DMS53 treated with DMSO at 0.1 percent for 48 hours (cell line): ENCODE results near the gene BLOC1S4.
A peak's percentile ranks its signal among the peaks of the same experiment; 100 is the strongest.
"Not testable (repeated sequence)": the region's sequence is repeated elsewhere in the genome, so short reads cannot be mapped to it uniquely, and the experiment has no call there.

Experiments
- DNase-seq: peaks from one replicate; lab custom pipeline; 2025; ENCODE audit not compliant: unreplicated experiment; lab: John Stamatoyannopoulos, UW

BLOC1S4 gene

GRCh38 chr4:6734165-6734786 is 18.3 kb downstream of the BLOC1S4 start:
- no peak for DNase-seq

- no peak for DNase-seq
Measured at GRCh38 chr4:6739920-6740319, 23.9 kb downstream of the BLOC1S4 start.

DNA sequence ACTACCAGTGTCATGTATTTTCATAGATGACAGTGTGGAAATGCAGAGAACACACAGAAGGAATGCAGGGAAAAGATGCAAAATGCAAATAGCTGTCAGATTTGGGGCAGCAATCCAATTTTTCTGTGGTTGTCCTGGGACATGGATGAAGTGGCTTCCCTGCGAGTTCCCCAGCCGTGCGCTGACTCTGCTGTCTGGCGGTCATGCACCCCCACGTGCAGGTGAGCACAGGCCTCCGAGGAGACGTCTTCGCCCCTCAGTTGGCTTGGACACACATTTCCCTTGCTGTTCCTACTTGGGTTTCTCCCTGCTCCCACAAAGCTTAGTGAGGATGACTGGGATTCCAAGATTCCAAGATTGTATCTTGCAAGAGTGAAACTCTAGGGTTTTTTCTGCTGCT is 24.4 kb downstream of the BLOC1S4 start:
- no peak for DNase-seq

- no peak for DNase-seq
Measured at GRCh38 chr4:6742507-6742906, 26.5 kb downstream of the BLOC1S4 start.

DNA sequence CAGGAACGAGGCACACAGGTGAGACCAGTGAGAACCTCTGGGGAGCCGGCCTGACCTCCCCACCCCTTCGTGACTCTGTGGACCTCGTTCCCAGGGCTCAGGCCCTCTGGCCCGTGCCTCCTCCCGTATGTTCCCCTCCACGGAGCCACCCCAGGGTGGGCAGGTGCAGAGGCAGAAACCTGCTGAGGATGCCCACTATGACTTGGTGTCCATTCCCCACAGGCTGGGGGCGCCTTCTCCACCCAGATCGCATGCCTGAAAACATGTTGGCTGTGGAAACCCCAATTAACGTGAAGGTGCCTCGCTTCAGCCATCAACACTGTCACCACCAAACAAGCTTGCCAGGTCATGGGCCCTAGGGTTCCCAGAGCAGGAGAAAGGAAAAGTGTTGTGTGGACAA is 27.0 kb downstream of the BLOC1S4 start:
- DNase-seq, result no peak

DNA sequence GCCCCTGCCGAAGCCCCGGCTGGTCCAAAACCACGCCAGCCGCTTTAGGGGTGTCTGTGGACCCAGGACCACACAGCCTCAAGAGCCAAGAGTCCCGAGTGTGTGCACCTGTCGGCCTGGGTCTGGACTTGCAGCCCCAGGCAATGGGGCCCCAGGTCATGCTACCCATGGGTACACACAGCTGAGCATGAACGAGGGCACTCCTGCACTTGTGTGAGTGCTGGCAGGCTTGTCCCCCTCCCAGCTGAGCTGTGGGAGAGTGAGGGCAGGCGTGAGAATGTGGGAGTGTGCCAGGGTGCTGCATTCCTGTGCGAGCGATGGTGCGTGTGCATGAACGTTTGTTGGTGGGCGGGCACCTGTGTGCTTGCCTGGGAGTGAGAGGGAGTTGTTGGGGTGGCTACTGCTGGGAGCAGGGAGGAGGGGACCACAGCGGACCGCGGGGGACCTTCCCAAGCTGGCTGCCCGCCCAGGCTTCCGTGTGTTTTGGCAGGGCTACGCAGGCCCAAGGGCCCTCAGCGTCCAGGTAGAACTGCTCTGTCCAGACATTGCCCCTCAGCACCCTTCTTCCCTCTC is 30.8 kb downstream of the BLOC1S4 start:
- DNase-seq, result no peak

- DNase-seq, result no peak
Measured at GRCh38 chr4:6747294-6748051, 31.5 kb downstream of the BLOC1S4 start.

DNA sequence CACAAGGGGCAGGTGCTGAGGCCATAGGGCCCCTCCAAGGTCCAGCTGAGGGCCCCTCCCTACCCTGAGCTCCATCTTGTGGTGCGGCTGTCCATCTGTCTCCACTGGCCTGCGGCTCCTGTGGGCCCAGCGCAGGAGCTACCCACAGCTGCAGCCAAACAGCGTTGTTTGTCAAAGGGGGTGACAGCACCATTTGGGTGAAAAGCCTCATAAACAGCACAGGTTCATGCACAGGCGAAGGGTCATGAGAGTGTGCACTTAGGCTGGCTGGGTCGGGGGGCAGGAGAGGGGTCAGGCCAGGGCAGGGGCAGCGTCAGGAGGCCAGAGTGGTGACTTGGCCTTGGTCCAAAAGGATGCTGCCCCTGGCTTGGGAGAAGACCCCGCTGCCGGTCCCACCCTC is 32.3 kb downstream of the BLOC1S4 start:
- no peak for DNase-seq

GRCh38 chr4:6749340-6750171 is 33.6 kb downstream of the BLOC1S4 start:
- peak; percentile 91 for DNase-seq

DNA sequence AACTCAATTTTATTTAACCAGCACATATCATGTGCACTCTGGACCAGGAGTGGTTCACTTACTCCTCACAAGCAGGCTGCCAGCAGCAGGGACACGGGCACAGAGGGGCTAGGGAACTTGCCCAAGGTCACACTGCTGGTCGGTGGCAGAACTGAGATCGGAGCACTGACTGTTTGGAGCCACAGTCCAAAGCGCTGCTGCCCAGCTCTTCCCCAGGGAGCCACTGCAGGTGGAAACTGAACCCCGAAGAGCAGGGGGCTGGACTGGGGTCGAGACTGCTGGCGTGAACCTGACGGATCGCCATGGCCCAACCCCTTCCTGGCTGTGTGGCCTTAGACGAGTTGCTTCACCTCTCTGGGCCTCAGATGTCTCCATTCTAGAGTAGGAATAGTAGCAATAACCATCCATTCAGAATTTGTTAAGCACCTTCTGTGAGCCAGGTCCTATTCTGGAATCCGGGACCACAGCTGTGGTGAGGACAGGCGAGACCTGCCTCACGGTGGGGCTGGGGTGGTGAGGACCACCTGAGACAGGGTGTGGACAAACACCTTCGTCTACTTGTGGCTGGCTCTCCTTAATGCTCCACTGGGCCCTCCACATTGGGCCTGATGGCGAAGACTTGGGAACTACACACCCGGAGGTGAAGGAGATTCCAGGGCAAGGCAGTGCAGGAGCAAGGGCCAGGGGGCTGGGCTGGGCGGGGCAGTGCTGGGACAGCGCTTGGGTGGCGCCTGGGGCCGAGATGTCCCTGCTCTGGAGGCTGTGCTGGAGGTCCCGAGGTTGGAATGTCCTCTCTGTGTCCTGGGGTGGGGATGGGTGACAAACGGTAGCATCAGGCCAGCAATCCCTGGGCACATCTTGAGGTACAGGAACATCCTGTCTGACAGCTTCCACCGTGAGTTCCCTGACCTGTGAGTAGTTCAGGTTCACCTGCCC is 34.6 kb downstream of the BLOC1S4 start:
- peak; percentile 75 for DNase-seq

DNA sequence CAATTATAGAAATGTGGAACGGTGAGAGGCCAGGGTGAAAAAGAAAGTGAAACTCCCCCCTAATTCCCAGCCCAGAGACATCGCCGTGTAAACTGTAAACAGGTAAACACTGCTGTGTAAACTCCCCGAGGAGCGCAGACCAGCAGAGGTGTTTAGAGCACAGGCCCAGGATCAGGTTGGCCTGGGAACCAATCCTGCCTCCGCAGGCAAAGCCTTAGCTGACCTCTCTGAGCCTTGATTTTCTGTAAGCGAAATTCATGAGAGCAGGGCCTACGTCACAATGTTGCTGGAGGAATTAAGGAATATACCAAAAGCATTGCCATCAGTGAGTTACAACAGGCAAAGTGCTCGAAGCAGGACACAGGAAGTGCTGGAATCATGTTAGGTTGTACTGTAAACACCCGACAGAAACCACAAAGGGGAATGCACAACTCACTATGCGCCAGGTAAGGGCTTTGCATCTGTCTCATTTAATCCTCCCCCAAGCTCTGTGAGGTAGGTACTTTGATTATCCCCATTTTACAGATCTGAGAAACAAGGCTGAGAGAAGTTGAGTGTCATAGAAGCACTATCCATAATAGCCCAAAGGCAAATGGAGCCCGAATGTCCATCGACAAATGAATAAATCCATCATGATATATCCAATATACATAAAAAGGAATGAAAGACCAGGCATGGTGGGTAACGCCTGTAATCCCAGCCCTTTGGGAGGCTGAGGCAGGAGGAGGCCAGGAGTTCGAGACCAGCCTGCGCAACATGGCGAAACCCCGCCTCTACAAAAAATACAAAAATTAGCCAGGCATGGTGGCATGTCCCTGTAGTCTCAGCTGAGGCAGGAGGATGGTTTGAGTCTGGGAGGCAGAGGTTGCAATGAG is 35.9 kb downstream of the BLOC1S4 start:
- peak; percentile 82 for DNase-seq

- no peak for DNase-seq
Measured at GRCh38 chr4:6752486-6752829, 36.5 kb downstream of the BLOC1S4 start.

- DNase-seq, result no peak
Measured at GRCh38 chr4:6753103-6753560, 37.2 kb downstream of the BLOC1S4 start.

- no peak for DNase-seq
Measured at GRCh38 chr4:6753891-6754290, 37.9 kb downstream of the BLOC1S4 start.

- DNase-seq, result no peak
Measured at GRCh38 chr4:6754481-6755087, 38.6 kb downstream of the BLOC1S4 start.

DNA sequence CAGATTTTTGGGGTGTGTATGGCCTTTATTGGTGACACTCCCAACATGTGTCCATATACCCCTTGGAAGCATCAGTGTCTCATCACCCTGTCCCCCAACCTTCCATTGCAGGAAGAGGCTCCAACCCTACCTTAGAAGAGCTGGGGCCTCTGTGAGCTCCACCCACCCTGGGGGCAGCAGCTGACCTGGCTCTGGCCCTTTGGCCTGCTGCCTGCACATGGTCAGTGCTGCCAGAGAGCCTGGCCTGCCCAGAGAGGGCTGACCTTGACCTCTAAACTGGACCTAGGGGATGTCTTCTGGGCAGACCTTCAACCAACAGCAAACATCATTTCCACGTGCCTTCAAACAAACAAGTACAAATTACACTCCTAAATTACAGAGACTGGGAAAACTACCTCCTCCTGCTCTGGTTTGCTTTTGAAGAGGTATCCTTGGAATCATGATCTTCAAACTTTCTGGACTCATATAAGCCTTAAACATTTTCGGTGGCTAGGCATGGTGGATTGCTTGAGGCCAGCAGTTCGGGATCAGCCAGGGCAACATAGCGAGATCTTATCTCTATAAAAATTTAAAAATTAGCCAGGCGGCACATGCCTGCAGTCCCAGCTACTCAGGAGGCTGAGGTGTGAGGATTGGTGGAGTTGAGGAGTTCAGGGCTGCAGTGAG is 39.2 kb downstream of the BLOC1S4 start:
- no peak for DNase-seq

- DNase-seq, result not testable (repeated sequence)
Measured at GRCh38 chr4:6756345-6756744, 40.4 kb downstream of the BLOC1S4 start.

GRCh38 chr4:6758728-6759127 is 42.8 kb downstream of the BLOC1S4 start:
- DNase-seq, result no peak

DNA sequence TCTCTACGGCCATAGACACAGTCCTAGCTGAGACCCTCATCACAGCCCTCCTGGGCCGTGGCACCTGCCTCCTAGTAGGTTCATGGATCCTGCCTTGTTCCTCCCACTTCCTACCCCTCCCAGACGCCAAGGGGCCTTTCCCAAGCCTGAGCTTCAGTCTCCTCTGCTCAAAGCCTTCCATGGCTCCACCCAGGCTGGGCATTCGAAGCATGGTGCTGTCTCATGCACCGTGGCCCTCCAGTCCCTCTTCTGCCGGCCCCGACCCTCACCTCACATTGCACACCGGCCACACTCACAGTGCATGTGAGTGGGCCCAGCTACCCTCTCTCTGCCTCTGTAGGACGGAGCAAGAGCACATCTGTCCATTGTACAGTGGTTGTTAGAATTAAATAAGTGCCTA is 44.9 kb downstream of the BLOC1S4 start:
- DNase-seq, result no peak
